NCI-H82 treated with DMSO at 0.1 percent for 48 hours (cell line): ENCODE results near the gene CALB2.
A peak's percentile ranks its signal among the peaks of the same experiment; 100 is the strongest.
"Not testable (repeated sequence)": the region's sequence is repeated elsewhere in the genome, so short reads cannot be mapped to it uniquely, and the experiment has no call there.

Experiments used
- DNase-seq: peaks from one replicate; lab custom pipeline; 2025; ENCODE audit not compliant: unreplicated experiment; lab: John Stamatoyannopoulos, UW

Gene CALB2

GRCh38 chr16:71358464-71358998 is at the start of gene CALB2:
CALB2 (plus strand) TSS chr16:71358723; CDS start chr16:71358793, 70 bp downstream.
- no peak for DNase-seq

GRCh38 chr16:71311553-71312158 is 46.9 kb upstream of the CALB2 start:
- DNase-seq = peak; percentile 8

GRCh38 chr16:71313591-71313990 is 44.9 kb upstream of the CALB2 start:
- DNase-seq = not testable (repeated sequence)

- DNase-seq = no peak
Observed at GRCh38 chr16:71315269-71315668, 43.3 kb upstream of the CALB2 start.

- DNase-seq = no peak
Observed at GRCh38 chr16:71319999-71320398, 38.5 kb upstream of the CALB2 start.

- DNase-seq = no peak
Observed at GRCh38 chr16:71327720-71328119, 30.8 kb upstream of the CALB2 start.

GRCh38 chr16:71328151-71328550 is 30.4 kb upstream of the CALB2 start:
- DNase-seq = no peak

- DNase-seq = no peak
Observed at GRCh38 chr16:71337631-71338030, 20.9 kb upstream of the CALB2 start.

GRCh38 chr16:71338193-71338592 is 20.3 kb upstream of the CALB2 start:
- no peak for DNase-seq

- DNase-seq = no peak
Observed at GRCh38 chr16:71338632-71339031, 19.9 kb upstream of the CALB2 start.

GRCh38 chr16:71339236-71340171 is 19.0 kb upstream of the CALB2 start:
- no peak for DNase-seq

- DNase-seq = no peak
Observed at GRCh38 chr16:71340406-71340805, 18.1 kb upstream of the CALB2 start.

GRCh38 chr16:71341881-71342280 is 16.6 kb upstream of the CALB2 start:
- no peak for DNase-seq

GRCh38 chr16:71343078-71343477 is 15.4 kb upstream of the CALB2 start:
- DNase-seq = no peak

GRCh38 chr16:71344315-71344905 is 14.1 kb upstream of the CALB2 start:
- no peak for DNase-seq

GRCh38 chr16:71345031-71345430 is 13.5 kb upstream of the CALB2 start:
- DNase-seq = no peak

GRCh38 chr16:71347146-71347545 is 11.4 kb upstream of the CALB2 start:
- DNase-seq = no peak

GRCh38 chr16:71348262-71349085 is 10.0 kb upstream of the CALB2 start:
- no peak for DNase-seq

GRCh38 chr16:71350821-71351557 is 7.5 kb upstream of the CALB2 start:
- DNase-seq = no peak

GRCh38 chr16:71351558-71351901 is 7.0 kb upstream of the CALB2 start:
- no peak for DNase-seq
